Naive thymus-derived CD4-positive, alpha-beta T cell (primary cell): ENCODE results near the gene NKX2-2. TPM values are rescaled to one million over a fixed set of nuclear protein-coding genes. Genes with fewer than 3 reads are reported as not detected.

Source experiments
- ATAC-seq: fragments of 150-1000 bp; cut with Tn5 transposase; 2 replicates; pipeline ENCODE4 v1.10.0; 2021; ENCODE audit warnings: mild to moderate bottlenecking, moderate library complexity
- CTCF ChIA-PET: fragments of 350-600 bp; sonication (Branson Sonifier 250); formaldehyde crosslinking; loops from one replicate; lab custom pipeline; 2021; ENCODE audit warnings: antibody characterized with exemption; lab: Charles Lee
- POLR2A ChIA-PET: fragments of 350-600 bp; sonication (Branson Sonifier 250); formaldehyde crosslinking; loops from one replicate; lab custom pipeline; 2021; ENCODE audit warnings: antibody characterized with exemption, inconsistent platforms; lab: Charles Lee
- DNase-seq, 9 donors: peaks; one replicate each; pipeline versions ENCODE4 v3.0.0 to v3.0.0-alpha.2; 2020 to 2022; ENCODE audit warnings: mixed read lengths in 1 of 9
- H3K27ac ChIP-seq: one replicate; pipeline ENCODE4 v1.7.0; 2013; ENCODE audit warnings: mild to moderate bottlenecking, low read depth, low read length, moderate library complexity
- H3K27me3 ChIP-seq, 2 donors: one replicate each; pipeline ENCODE4 v1.7.0; 2013; ENCODE audit warnings: low read length in 2 of 2, mild to moderate bottlenecking in 2 of 2, moderate library complexity in 2 of 2; ENCODE audit not compliant: control insufficient read depth in 2 of 2, insufficient read depth in 2 of 2
- H3K36me3 ChIP-seq, 3 experiments: 1 replicate in 2 of 3; 2 replicates in 1 of 3; pipeline ENCODE4 v1.7.0; 2013; ENCODE audit warnings: low read length in 3 of 3, mild to moderate bottlenecking in 3 of 3, moderate library complexity in 1 of 3; ENCODE audit not compliant: insufficient read depth in 3 of 3, control insufficient read depth in 2 of 3
- H3K4me1 ChIP-seq, 2 donors: one replicate each; pipeline ENCODE4 v1.7.0; 2013; ENCODE audit warnings: low read length in 2 of 2, mild to moderate bottlenecking in 2 of 2, moderate library complexity in 1 of 2; ENCODE audit not compliant: control insufficient read depth in 2 of 2, insufficient read depth in 2 of 2
- H3K4me3 ChIP-seq: 2 replicates; pipeline ENCODE4 v1.7.0; 2013; ENCODE audit warnings: mild to moderate bottlenecking, low read length
- H3K9me3 ChIP-seq, 3 experiments: 1 replicate in 2 of 3; 2 replicates in 1 of 3; pipeline ENCODE4 v1.7.0; 2013; ENCODE audit warnings: low read length in 3 of 3; ENCODE audit not compliant: control insufficient read depth in 2 of 3
- H3K27ac Mint-ChIP-seq, 9 donors: one replicate each; pipeline ENCODE4 v1.8.0; 2020 to 2022; ENCODE audit warnings: mixed read lengths in 9 of 9, mild to moderate bottlenecking in 8 of 9, moderate library complexity in 5 of 9, inconsistent platforms in 2 of 9
- H3K27me3 Mint-ChIP-seq, 5 donors: one replicate each; pipeline ENCODE4 v1.8.0; 2021 to 2022; ENCODE audit warnings: mixed read lengths in 5 of 5, mild to moderate bottlenecking in 1 of 5
- H3K36me3 Mint-ChIP-seq, 5 donors: one replicate each; pipeline ENCODE4 v1.8.0; 2020 to 2022; ENCODE audit warnings: mixed read lengths in 5 of 5, mild to moderate bottlenecking in 3 of 5, inconsistent platforms in 1 of 5
- H3K4me1 Mint-ChIP-seq, 7 donors: one replicate each; pipeline ENCODE4 v1.8.0; 2020 to 2022; ENCODE audit warnings: mixed read lengths in 7 of 7, mild to moderate bottlenecking in 3 of 7, inconsistent platforms in 1 of 7
- H3K4me3 Mint-ChIP-seq, 10 donors: one replicate each; pipeline ENCODE4 v1.8.0; 2020 to 2022; ENCODE audit warnings: mild to moderate bottlenecking in 10 of 10, mixed read lengths in 10 of 10, moderate library complexity in 6 of 10, inconsistent platforms in 2 of 10
- H3K9me3 Mint-ChIP-seq, 11 donors: one replicate each; pipeline ENCODE4 v1.8.0; 2020 to 2022; ENCODE audit warnings: mixed read lengths in 11 of 11, mild to moderate bottlenecking in 4 of 11, inconsistent platforms in 1 of 11, moderate library complexity in 1 of 11
- intact Hi-C, 2 donors: fragments of 100-400 bp; cut with micrococcal nuclease; formaldehyde crosslinking; loops; one replicate each; pipeline ENCODE4 v1.15.1; 2023
- polyA plus RNA-seq, 2 donors: library from polyadenylated mRNA; unstranded; fragments of 300-500 nt; fragmentation: Illumina TruSeq; gene quantifications; one replicate each; pipeline ENCODE4 v1.2.3, GENCODE V29; 2021
- total RNA-seq, 6 experiments: library from RNA in 5 of 6; stranded (reverse) in 5 of 6; gene quantifications; 1 replicate in 5 of 6; 2 replicates in 1 of 6; pipeline ENCODE4 v1.2.3 and lab custom pipeline; 2021 to 2026

The NKX2-2 gene
- total and polyA plus RNA-seq, 7 experiments from 2014 or later, result not detected

DNA sequence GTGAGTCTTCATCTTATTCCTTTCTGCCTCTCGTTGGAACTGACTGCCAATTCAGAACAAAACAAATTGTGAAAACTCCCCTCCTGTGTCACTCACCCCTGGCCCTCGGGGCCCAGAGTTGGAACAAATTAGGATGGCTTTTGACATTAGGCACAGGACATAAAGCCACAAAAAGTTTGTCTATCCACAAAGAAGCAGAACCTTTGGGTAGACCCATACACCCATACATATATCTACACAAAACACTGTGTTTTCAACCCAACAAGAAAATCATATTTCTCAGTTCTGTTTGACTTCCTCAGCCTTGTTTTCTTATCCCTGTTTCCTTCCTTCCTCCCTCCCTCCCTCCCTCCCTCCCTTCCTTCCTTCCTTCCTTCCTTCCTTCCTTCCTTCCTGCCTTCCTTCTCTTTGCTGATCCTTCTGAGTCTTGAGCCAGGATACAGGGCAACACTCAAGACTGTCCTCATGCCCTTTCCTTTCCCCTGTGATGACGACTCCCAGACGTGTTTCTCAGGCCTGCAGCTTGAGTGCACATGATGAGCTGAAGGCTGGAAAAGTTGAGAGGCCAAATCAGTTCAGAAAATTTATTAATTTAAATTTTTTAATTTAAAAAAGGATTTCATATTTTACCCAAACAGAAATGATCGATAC, 41.7 kb upstream of the NKX2-2 start:
- Mint-ChIP-seq H3K27ac (peak overlapping the region in 7 of 9 donors; percentile 58 to 95 (median 77)), H3K4me1 (peaks cover 8 to 40% (median 30%) of the 10 kb centered on the region in 7 donors), H3K4me3 (peak overlapping the region in 5 of 10 donors; percentile 6 to 58 (median 53)), H3K9me3 (peaks cover 0 to 11% (median 0%) of the 10 kb centered on the region in 11 donors), H3K27me3 (peaks cover 0 to 10% (median 0%) of the 10 kb centered on the region in 5 donors), H3K36me3 (peaks cover 0 to 9% (median 0%) of the 10 kb centered on the region in 5 donors)
- H3K36me3 ChIP-seq, result no peaks in the 10 kb centered on the region
- ATAC-seq (no peak), DNase-seq (no peak)
- POLR2A ChIA-PET, result interaction anchor here (0.7 to 1.9 kb wide), 4 partner anchors 7 to 38 kb away, joined by 3 to 11 read pairs (median 4); no protein-coding TSS in a partner anchor
- H3K27ac ChIP-seq, result peak overlapping the region; percentile 7
- H3K4me3 ChIP-seq, result no peak overlapping the region
- peaks cover 12 to 27% of the 10 kb centered on the region in 2 donors for H3K4me1 ChIP-seq
- intact Hi-C loops, result loop anchor here in 1 of 2 donors (1.0 kb wide), 1 partner anchor 7 kb away; no protein-coding TSS in a partner anchor
- CTCF ChIA-PET, result interaction anchor here (0.6 to 2.3 kb wide), 2 partner anchors 15 to 412 kb away, joined by 4 to 8 read pairs; no protein-coding TSS in a partner anchor
- H3K9me3 ChIP-seq, result no peaks in the 10 kb centered on the region
- no peaks in the 10 kb centered on the region for H3K27me3 ChIP-seq

DNA sequence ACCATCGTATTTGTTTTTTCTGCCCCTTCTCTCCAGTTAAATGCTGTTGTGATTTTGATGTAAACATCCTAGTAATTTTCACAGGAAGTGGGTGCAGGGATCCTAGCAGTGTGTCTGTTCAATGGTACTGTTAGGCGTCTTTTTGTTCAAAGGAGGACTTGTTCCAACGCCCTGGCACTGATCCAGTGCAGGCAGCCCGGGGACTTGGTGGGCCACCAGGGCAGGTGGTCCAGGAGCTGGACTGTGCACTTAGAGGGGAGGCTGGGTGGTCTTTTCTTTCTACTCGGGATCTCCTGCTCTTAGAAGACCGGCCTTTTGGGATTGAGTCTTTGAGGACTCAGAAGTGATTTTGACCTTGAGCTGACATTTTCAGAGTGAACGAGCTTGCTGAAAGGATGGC, 41.1 kb upstream of the NKX2-2 start:
- peaks cover 0 to 5% (median 0%) of the 10 kb centered on the region in 5 donors for H3K36me3 Mint-ChIP-seq
- peaks cover 12 to 27% of the 10 kb centered on the region in 2 donors for H3K4me1 ChIP-seq

DNA sequence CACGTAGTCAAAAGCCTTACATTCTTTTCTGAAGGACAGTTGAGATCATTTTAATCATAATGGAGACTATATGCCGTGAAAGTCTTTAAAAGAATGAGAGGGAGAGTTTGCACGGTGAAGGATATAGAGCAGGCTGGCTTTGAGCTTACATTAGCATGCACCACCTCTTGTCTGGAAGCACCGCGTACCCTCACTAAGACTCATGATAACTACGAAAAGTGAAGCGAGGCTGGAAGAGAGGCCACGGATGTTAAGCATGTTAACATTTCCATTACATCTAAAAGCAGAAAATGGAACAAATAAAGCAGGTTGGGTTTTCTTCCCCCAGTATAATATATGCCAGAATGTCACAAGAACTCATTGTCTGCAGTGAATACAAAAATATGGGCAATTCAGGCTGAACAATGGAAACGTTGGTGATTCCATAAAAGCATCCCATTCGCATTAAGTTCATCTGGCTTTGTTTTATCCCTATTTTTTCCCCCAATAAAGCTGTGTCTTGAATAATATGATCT, 40.6 kb upstream of the NKX2-2 start:
- DNase-seq (no peak), ATAC-seq (no peak)
- H3K27me3 ChIP-seq, result no peaks in the 10 kb centered on the region
- H3K27ac ChIP-seq, result no peak overlapping the region
- intact Hi-C loops, result no loop called here
- H3K4me3 ChIP-seq, result no peak overlapping the region
- CTCF ChIA-PET, result interaction anchor here (2.3 kb wide), 1 partner anchor 17 kb away, joined by 8 read pairs; no protein-coding TSS in a partner anchor
- peaks cover 8 to 49% (median 39%) of the 10 kb centered on the region in 7 donors for H3K4me1 Mint-ChIP-seq
- H3K36me3 Mint-ChIP-seq, result peaks cover 0 to 5% (median 0%) of the 10 kb centered on the region in 5 donors
- peaks cover 0 to 10% (median 0%) of the 10 kb centered on the region in 5 donors for H3K27me3 Mint-ChIP-seq
- peak overlapping the region in 5 of 10 donors; percentile 9 to 58 (median 56) for H3K4me3 Mint-ChIP-seq
- peaks cover 0 to 11% (median 0%) of the 10 kb centered on the region in 11 donors for H3K9me3 Mint-ChIP-seq
- POLR2A ChIA-PET, result no interaction called here
- H3K9me3 ChIP-seq, result no peaks in the 10 kb centered on the region
- peak overlapping the region in 7 of 9 donors; percentile 16 to 95 (median 48) for H3K27ac Mint-ChIP-seq
- no peaks in the 10 kb centered on the region for H3K36me3 ChIP-seq
- peaks cover 12 to 30% of the 10 kb centered on the region in 2 donors for H3K4me1 ChIP-seq

More for the DNA sequence above, 41.1 kb upstream of the NKX2-2 start:
- Mint-ChIP-seq H3K27ac (peak overlapping the region in 8 of 9 donors; percentile 16 to 95 (median 56)), H3K4me1 (peaks cover 8 to 43% (median 33%) of the 10 kb centered on the region in 7 donors), H3K9me3 (peaks cover 0 to 11% (median 0%) of the 10 kb centered on the region in 11 donors), H3K4me3 (peak overlapping the region in 6 of 10 donors; percentile 6 to 58 (median 50)), H3K27me3 (peaks cover 0 to 10% (median 0%) of the 10 kb centered on the region in 5 donors)
- H3K27ac ChIP-seq, result peak overlapping the region; percentile 7
- no peak overlapping the region for H3K4me3 ChIP-seq
- H3K27me3 ChIP-seq, result no peaks in the 10 kb centered on the region
- DNase-seq, result peak in 1 of 9 donors; percentile 10
- no peak for ATAC-seq
- H3K36me3 ChIP-seq, result no peaks in the 10 kb centered on the region
- ChIA-PET CTCF (interaction anchor here (2.3 kb wide), 1 partner anchor 16 kb away, joined by 8 read pairs; no protein-coding TSS in a partner anchor), POLR2A (interaction anchor here (0.7 kb wide), 1 partner anchor 9 kb away, joined by 5 read pairs; no protein-coding TSS in a partner anchor)
- no peaks in the 10 kb centered on the region for H3K9me3 ChIP-seq
- intact Hi-C loops, result no loop called here

DNA sequence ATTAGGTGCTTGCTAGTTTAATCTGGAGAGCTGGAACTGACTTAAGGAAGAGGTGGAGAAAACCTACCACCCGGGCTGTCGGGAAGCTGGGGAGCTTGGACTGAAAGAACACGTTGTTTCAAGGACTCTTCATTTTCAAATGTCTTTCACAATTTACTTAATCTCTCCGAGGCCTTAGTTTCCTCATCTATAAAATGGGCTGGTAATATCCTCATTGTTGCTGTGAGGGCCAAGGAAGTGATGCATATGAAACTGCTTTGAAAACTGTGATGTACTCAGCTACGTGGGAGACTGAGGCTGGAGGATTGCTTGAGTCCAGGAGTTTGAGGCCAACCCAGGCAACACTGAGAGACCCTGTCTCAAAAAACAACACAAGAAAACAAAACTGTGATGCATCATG, 36.7 kb upstream of the NKX2-2 start:
- no peak for ATAC-seq
- peaks cover 0 to 7% (median 0%) of the 10 kb centered on the region in 11 donors for H3K9me3 Mint-ChIP-seq
- H3K4me1 Mint-ChIP-seq, result peaks cover 15 to 67% (median 54%) of the 10 kb centered on the region in 7 donors
- ChIA-PET POLR2A (interaction anchor here (1.6 to 2.6 kb wide), 3 partner anchors 13 to 21 kb away, joined by 5 to 14 read pairs (median 7); no protein-coding TSS in a partner anchor), CTCF (interaction anchor here (1.0 kb wide), 1 partner anchor 20 kb away, joined by 3 read pairs; no protein-coding TSS in a partner anchor)
- peaks cover 0 to 1% (median 0%) of the 10 kb centered on the region in 5 donors for H3K27me3 Mint-ChIP-seq
- DNase-seq, result no peak
- intact Hi-C loops, result no loop called here
- peak overlapping the region in 8 of 9 donors; percentile 49 to 97 (median 94) for H3K27ac Mint-ChIP-seq
- H3K27ac ChIP-seq, result no peak overlapping the region
- peaks cover 10 to 53% of the 10 kb centered on the region in 2 donors for H3K4me1 ChIP-seq
- H3K36me3 Mint-ChIP-seq, result peaks cover 0 to 7% (median 0%) of the 10 kb centered on the region in 5 donors
- H3K27me3 ChIP-seq, result no peaks in the 10 kb centered on the region
- peak overlapping the region in 2 of 10 donors; percentile 2 to 6 for H3K4me3 Mint-ChIP-seq
- H3K36me3 ChIP-seq, result no peaks in the 10 kb centered on the region
- no peak overlapping the region for H3K4me3 ChIP-seq
- no peaks in the 10 kb centered on the region for H3K9me3 ChIP-seq

DNA sequence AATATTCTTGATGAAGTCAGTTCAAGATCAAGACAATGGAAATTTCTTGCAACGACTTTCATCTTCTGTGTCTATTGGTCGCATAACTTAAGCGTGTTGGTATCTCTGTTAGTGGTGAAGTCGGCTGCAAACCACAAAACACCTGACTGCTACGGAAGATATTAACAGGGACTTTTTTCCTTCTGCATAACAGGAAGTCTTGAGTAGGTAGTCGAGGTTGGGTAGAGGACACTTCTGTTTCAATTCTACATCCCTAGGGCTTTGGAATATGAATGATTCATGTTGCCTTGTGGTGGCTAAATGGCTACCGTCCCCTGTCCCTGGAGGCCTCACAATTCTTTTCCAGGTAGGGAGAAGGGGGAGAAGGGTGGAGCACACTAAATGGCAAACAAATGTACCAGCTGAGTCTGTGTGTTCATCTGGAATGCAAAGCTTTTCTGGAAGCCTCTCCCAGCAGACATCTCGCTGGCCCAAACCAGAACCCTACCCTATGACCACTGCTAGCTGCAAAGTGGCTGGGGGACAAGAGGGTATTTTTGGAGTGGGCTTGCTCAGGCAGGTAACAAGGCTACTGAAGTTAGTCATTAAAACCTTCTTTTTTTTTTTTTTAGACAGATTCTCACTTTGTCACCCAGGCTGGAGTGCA, 34.6 kb upstream of the NKX2-2 start:
- POLR2A ChIA-PET, result interaction anchor here (0.7 to 2.6 kb wide), 10 partner anchors 8 to 423 kb away, joined by 3 to 14 read pairs (median 4); partner anchors contain the start of genes KIZ and XRN2

More for the DNA sequence above, 34.6 kb upstream of the NKX2-2 start:
- DNase-seq, result peak in 8 of 9 donors; percentile 43 to 86 (median 82)
- Histone ChIP-seq H3K9me3 (no peaks in the 10 kb centered on the region), H3K27me3 (no peaks in the 10 kb centered on the region), H3K4me3 (peak overlapping the region; percentile 51), H3K27ac (peak overlapping the region; percentile 79), H3K4me1 (peaks cover 4 to 35% of the 10 kb centered on the region in 2 donors), H3K36me3 (no peaks in the 10 kb centered on the region)
- peaks cover 0 to 7% (median 2%) of the 10 kb centered on the region in 11 donors for H3K9me3 Mint-ChIP-seq
- peak overlapping the region; percentile 88 to 97 (median 94) for H3K27ac Mint-ChIP-seq
- H3K36me3 Mint-ChIP-seq, result peaks cover 0 to 9% (median 0%) of the 10 kb centered on the region in 5 donors
- peak; percentile 91 for ATAC-seq
- H3K4me1 Mint-ChIP-seq, result peaks cover 10 to 48% (median 37%) of the 10 kb centered on the region in 7 donors
- CTCF ChIA-PET, result interaction anchor here (0.6 to 1.4 kb wide), 3 partner anchors 10 to 23 kb away, joined by 3 to 7 read pairs (median 6); no protein-coding TSS in a partner anchor
- peaks cover 0 to 3% (median 0%) of the 10 kb centered on the region in 5 donors for H3K27me3 Mint-ChIP-seq
- intact Hi-C loops, result loop anchor here (1.0 to 10.0 kb wide), 13 partner anchors 8 to 1810 kb away; partner anchors contain the start of genes RALGAPA2 (in 2 of the 2), XRN2 (in 2 of the 2), CFAP61 (in 1 of the 2) and CRNKL1 (in 1 of the 2)
- H3K4me3 Mint-ChIP-seq, result peak overlapping the region; percentile 60 to 81 (median 75)
